Adrenal gland (tissue), 5 donors: ENCODE measurements around the gene A3GALT2.

Source experiments
- CTCF ChIP-seq, 6 experiments: fragments of 450-650 bp in 4 of 6; fragments of 200-600 bp in 2 of 6; sonication (generic) in 1 of 6; IDR thresholded peaks; 1 replicate in 5 of 6; 2 replicates in 1 of 6; pipeline versions ENCODE4 v1.5.1 to v1.8.0; 2016 to 2021; ENCODE audit warnings: antibody characterized with exemption in 6 of 6, mild to moderate bottlenecking in 2 of 6, moderate library complexity in 1 of 6
- POLR2A ChIP-seq, 2 donors: fragments of 450-650 bp; IDR thresholded peaks; one replicate each; pipeline ENCODE4 v1.6.1; 2017; ENCODE audit warnings: antibody characterized with exemption in 2 of 2, mild to moderate bottlenecking in 2 of 2, moderate library complexity in 1 of 2
- donor health status: DM: no; HTN: no; CAD: no.

- TF ChIP-seq CTCF (IDR thresholded peaks at IDR 0.05): no peak
- no peak for TF ChIP-seq POLR2A (IDR thresholded peaks at IDR 0.05)
Measured at GRCh38 chr1:33270808-33271465, 50.0 kb downstream of the A3GALT2 start.
